Endothelial cell of umbilical vein (primary cell): ENCODE data around the gene PGRMC1. TPM values are rescaled to one million over a fixed set of nuclear protein-coding genes. Genes with fewer than 3 reads are reported as not detected.

ENCODE experiments used
- BruUV-seq: library from RNA; stranded (reverse); fragments of 400-500 nt; replicated peaks from 2 replicates; lab custom pipeline; 2021; lab: Mats Ljungman, UMichigan
- CTCF ChIA-PET: fragments of 300-600, 350-600 bp; sonication (Branson Sonifier 250); formaldehyde crosslinking; loops from one replicate; lab custom pipeline; 2021; ENCODE audit warnings: antibody characterized with exemption, inconsistent platforms; lab: Charles Lee
- POLR2A ChIA-PET: fragments of 300-600, 350-600 bp; sonication (Branson Sonifier 250); formaldehyde crosslinking; loops from one replicate; lab custom pipeline; 2021; ENCODE audit warnings: antibody characterized with exemption, inconsistent platforms; lab: Charles Lee
- DNase-seq: peaks from one replicate; pipeline ENCODE4 v3.0.0-alpha.2; 2011; ENCODE audit warnings: low read depth, low spot score
- FAIRE-seq: peaks from 2 replicates; lab custom pipeline; 2011; peaks lifted over from hg19 to GRCh38; lab: Jason Lieb, UNC
- H2AFZ ChIP-seq: 2 replicates; pipeline ENCODE4 v1.6.0; 2012; ENCODE audit warnings: low read depth, low read length, control low read depth, inconsistent platforms
- H3K27ac ChIP-seq: 2 replicates; pipeline ENCODE4 v1.5.1; 2011; ENCODE audit warnings: low read depth, mild to moderate bottlenecking, control low read depth, low read length, moderate library complexity; ENCODE audit not compliant: insufficient read depth
- H3K27me3 ChIP-seq, 2 experiments: 2 replicates each; pipeline versions ENCODE4 v1.6.0 to v1.6.1; 2011; ENCODE audit warnings: low read length in 2 of 2, mixed read lengths in 1 of 2; ENCODE audit not compliant: control insufficient read depth in 2 of 2, insufficient read depth in 2 of 2
- H3K36me3 ChIP-seq, 2 experiments: 2 replicates in 1 of 2; 3 replicates in 1 of 2; pipeline ENCODE4 v1.5.1; 2011; ENCODE audit warnings: low read length in 2 of 2, mild to moderate bottlenecking in 1 of 2, moderate library complexity in 1 of 2; ENCODE audit not compliant: control insufficient read depth in 2 of 2, insufficient read depth in 2 of 2; ENCODE audit errors: extremely low read depth in 1 of 2
- H3K4me1 ChIP-seq: 3 replicates; pipeline ENCODE4 v1.5.1; 2011; ENCODE audit warnings: mild to moderate bottlenecking, low read length; ENCODE audit not compliant: control insufficient read depth, insufficient read depth; ENCODE audit errors: extremely low read depth
- H3K4me2 ChIP-seq: 2 replicates; pipeline ENCODE4 v1.6.1; 2011; ENCODE audit warnings: low read length, control low read depth, mixed read lengths; ENCODE audit not compliant: insufficient read depth
- H3K4me3 ChIP-seq, 3 experiments: fragments of 200-600 bp in 1 of 3; sonication (generic), shearing (Covaris generic) in 1 of 3; replicated peaks in 1 of 3; 2 replicates each; pipeline ENCODE4 v1.5.1; 2011 to 2016; ENCODE audit warnings: control low read depth in 3 of 3, low read length in 3 of 3, mild to moderate bottlenecking in 2 of 3, inconsistent platforms in 1 of 3, low read depth in 1 of 3, moderate library complexity in 1 of 3; ENCODE audit not compliant: insufficient read depth in 1 of 3
- H3K79me2 ChIP-seq: 2 replicates; pipeline ENCODE4 v1.6.0; 2012; ENCODE audit warnings: low read length, inconsistent platforms; ENCODE audit not compliant: control insufficient read depth, insufficient read depth
- H3K9ac ChIP-seq: replicated peaks from 2 replicates; pipeline ENCODE3; 2011; ENCODE audit warnings: low read length, control low read depth; ENCODE audit not compliant: insufficient read depth; ENCODE audit errors: extremely low read depth
- H3K9me1 ChIP-seq: replicated peaks from 3 replicates; pipeline ENCODE4 v1.6.0; 2011; ENCODE audit warnings: mild to moderate bottlenecking, low read length; ENCODE audit not compliant: control insufficient read depth, insufficient read depth; ENCODE audit errors: extremely low read depth
- H3K9me3 ChIP-seq: replicated peaks from 2 replicates; pipeline ENCODE4 v1.5.1; 2012; ENCODE audit warnings: low read length, inconsistent platforms; ENCODE audit not compliant: control insufficient read depth, insufficient read depth
- H4K20me1 ChIP-seq: replicated peaks from 2 replicates; pipeline ENCODE3; 2011; ENCODE audit warnings: mild to moderate bottlenecking, low read length; ENCODE audit not compliant: control insufficient read depth, insufficient read depth; ENCODE audit errors: extremely low read depth
- EZH2 ChIP-seq: IDR thresholded peaks from 2 replicates; pipeline ENCODE4 v1.6.1; 2012; ENCODE audit warnings: borderline replicate concordance, low read depth, mild to moderate bottlenecking, moderate library complexity, low read length, inconsistent platforms; ENCODE audit not compliant: severe bottlenecking
- FOS ChIP-seq: IDR thresholded peaks from 2 replicates; pipeline ENCODE4 v1.6.1; 2011; ENCODE audit warnings: mild to moderate bottlenecking, low read length, moderate library complexity, borderline replicate concordance; ENCODE audit not compliant: insufficient read depth
- GATA2 ChIP-seq: IDR thresholded peaks from 2 replicates; pipeline ENCODE4 v1.7.0; 2011; ENCODE audit warnings: low read depth, mild to moderate bottlenecking, moderate library complexity, mixed read lengths, low read length; ENCODE audit not compliant: insufficient read length, insufficient read depth
- JUN ChIP-seq: IDR thresholded peaks from 2 replicates; pipeline ENCODE4 v1.6.1; 2011; ENCODE audit warnings: borderline replicate concordance, low read depth; ENCODE audit not compliant: insufficient read length, insufficient read depth
- MYC ChIP-seq: IDR thresholded peaks from one replicate; pipeline ENCODE4 v1.6.1; 2011; ENCODE audit warnings: mild to moderate bottlenecking, low read depth, low read length
- POLR2A ChIP-seq: IDR thresholded peaks from 2 replicates; pipeline ENCODE4 v1.6.1; 2012; ENCODE audit warnings: low read depth, mild to moderate bottlenecking, control low read depth, low read length
- POLR2AphosphoS5 ChIP-seq: IDR thresholded peaks from 2 replicates; pipeline ENCODE4 v1.6.1; 2012; ENCODE audit warnings: low read depth, mild to moderate bottlenecking, control low read depth, low read length, moderate library complexity; ENCODE audit not compliant: insufficient read depth
- dilution Hi-C: fragments of 300-500 bp; cut with MboI; formaldehyde crosslinking; loops from one replicate; pipeline ENCODE4 v1.15.0; 2019; ENCODE audit warnings: low sequenced_read_pairs; ENCODE audit not compliant: extremely low pct_ligation_motif_present
- intact Hi-C: fragments of 100-400 bp; cut with micrococcal nuclease; formaldehyde crosslinking; loops from one replicate; pipeline ENCODE4 v1.10.0; 2022
- polyA plus RNA-seq, 4 experiments: library from polyadenylated mRNA; depleted of rRNA in 3 of 4; stranded (reverse) in 3 of 4; unstranded in 1 of 4; fragments of >200 nt; gene quantifications; 2 replicates each; pipeline versions ENCODE4 v1.2.1 to v1.2.3, GENCODE V29; 2011 to 2012; ENCODE audit warnings: missing spikeins in 1 of 4
- total RNA-seq: library from RNA; stranded (reverse); gene quantifications from 2 replicates; pipeline ENCODE4 v1.2.3, GENCODE V29; 2021
- TF ChIP-seq, protein P1 (sequence below), 2 donors: IDR thresholded peaks; 1 replicate in 1 of 2; 2 replicates in 1 of 2; pipeline ENCODE4 v1.5.1; 2011; ENCODE audit warnings: low read length in 2 of 2, mild to moderate bottlenecking in 2 of 2, moderate library complexity in 2 of 2, control low read depth in 1 of 2, inconsistent platforms in 1 of 2, low read depth in 1 of 2; ENCODE audit not compliant: insufficient read depth in 1 of 2; ENCODE audit errors: extremely low read depth in 1 of 2
- TF ChIP-seq, protein P2 (sequence below): IDR thresholded peaks from 2 replicates; pipeline ENCODE4 v1.6.1; 2011; ENCODE audit not compliant: insufficient read depth, insufficient read length

Gene PGRMC1
- total and polyA plus RNA-seq, 2 donors (not counting 3 experiments of a cell fraction or from before 2014, with no cell fraction given): 37.4 to 61.8 TPM

DNA sequence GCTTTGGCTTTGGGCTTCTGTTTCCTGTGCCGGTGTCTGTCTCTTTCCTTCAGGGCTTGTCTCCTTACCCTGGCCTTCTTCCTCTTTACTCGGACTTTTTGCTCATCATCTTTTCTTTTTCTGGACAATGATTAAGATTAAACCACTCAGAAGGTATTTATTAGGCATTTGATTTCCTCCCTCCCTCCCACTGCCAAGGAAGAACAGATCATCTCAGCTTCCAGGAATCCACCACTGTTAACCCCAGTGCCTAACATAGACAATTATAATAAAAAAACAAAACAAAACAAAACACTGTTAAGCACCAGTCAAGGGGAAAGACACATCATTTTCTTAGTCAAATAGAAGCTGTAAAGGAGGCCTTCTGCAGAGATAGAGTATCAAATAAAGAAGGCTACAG, 16.6 kb downstream of the PGRMC1 start:
- ChIA-PET POLR2A (no interaction called here), CTCF (no interaction called here)
- H3K9ac ChIP-seq: no peak overlapping the region
- no TSS peak for BruUV-seq
- H4K20me1 ChIP-seq: no peaks in the 10 kb centered on the region
- no peak overlapping the region for H3K4me2 ChIP-seq
- no peak overlapping the region for H3K4me3 ChIP-seq
- H3K9me3 ChIP-seq: no peaks in the 10 kb centered on the region
- no peaks in the 10 kb centered on the region for H3K36me3 ChIP-seq
- H3K4me1 ChIP-seq: no peaks in the 10 kb centered on the region
- TF ChIP-seq EZH2: no peak
- TF ChIP-seq, protein P1, sequence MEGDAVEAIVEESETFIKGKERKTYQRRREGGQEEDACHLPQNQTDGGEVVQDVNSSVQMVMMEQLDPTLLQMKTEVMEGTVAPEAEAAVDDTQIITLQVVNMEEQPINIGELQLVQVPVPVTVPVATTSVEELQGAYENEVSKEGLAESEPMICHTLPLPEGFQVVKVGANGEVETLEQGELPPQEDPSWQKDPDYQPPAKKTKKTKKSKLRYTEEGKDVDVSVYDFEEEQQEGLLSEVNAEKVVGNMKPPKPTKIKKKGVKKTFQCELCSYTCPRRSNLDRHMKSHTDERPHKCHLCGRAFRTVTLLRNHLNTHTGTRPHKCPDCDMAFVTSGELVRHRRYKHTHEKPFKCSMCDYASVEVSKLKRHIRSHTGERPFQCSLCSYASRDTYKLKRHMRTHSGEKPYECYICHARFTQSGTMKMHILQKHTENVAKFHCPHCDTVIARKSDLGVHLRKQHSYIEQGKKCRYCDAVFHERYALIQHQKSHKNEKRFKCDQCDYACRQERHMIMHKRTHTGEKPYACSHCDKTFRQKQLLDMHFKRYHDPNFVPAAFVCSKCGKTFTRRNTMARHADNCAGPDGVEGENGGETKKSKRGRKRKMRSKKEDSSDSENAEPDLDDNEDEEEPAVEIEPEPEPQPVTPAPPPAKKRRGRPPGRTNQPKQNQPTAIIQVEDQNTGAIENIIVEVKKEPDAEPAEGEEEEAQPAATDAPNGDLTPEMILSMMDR (IDR thresholded peaks at IDR 0.05; ENCODE audit: extremely low read depth in 1 of 2, insufficient read depth in 1 of 2, low read depth in 1 of 2, low read length in 2 of 2): no peak
- no peak for TF ChIP-seq JUN
- no peak for TF ChIP-seq POLR2AphosphoS5
- no peak for TF ChIP-seq GATA2
- TF ChIP-seq FOS: no peak
- TF ChIP-seq, protein P2, sequence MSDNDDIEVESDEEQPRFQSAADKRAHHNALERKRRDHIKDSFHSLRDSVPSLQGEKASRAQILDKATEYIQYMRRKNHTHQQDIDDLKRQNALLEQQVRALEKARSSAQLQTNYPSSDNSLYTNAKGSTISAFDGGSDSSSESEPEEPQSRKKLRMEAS: no peak
- no peak for TF ChIP-seq POLR2A
- no peak for TF ChIP-seq MYC
- peaks cover 4 to 7% of the 10 kb centered on the region in 2 experiments for H3K27me3 ChIP-seq
- intact Hi-C loops: no loop called here
- no peak for DNase-seq
- FAIRE-seq: no peak
- no peak overlapping the region for H2AFZ ChIP-seq
- H3K9me1 ChIP-seq: no peaks in the 10 kb centered on the region
- no peaks in the 10 kb centered on the region for H3K79me2 ChIP-seq
- no peak overlapping the region for H3K27ac ChIP-seq
- dilution Hi-C loops: no loop called here
